Glomerular visceral epithelial cell (primary cell): Measurements from ENCODE around the gene UNC13A.
"Not testable (repeated sequence)": the region's sequence is repeated elsewhere in the genome, so short reads cannot be mapped to it uniquely, and the experiment has no call there.

Experiments
- DNase-seq: peaks from one replicate; pipeline ENCODE4 v3.0.0-alpha.2; 2016; ENCODE audit errors: extremely low spot score

Gene UNC13A

GRCh38 chr19:17570291-17570690 lies 117.9 kb downstream of the UNC13A start:
- not testable (repeated sequence) for DNase-seq

GRCh38 chr19:17567940-17568339 lies 120.2 kb downstream of the UNC13A start:
- DNase-seq, result no peak

- no peak for DNase-seq
Observed at GRCh38 chr19:17565611-17566010, 122.5 kb downstream of the UNC13A start.

- DNase-seq, result no peak
Observed at GRCh38 chr19:17564781-17565180, 123.4 kb downstream of the UNC13A start.

- DNase-seq, result no peak
Observed at GRCh38 chr19:17562561-17562960, 125.6 kb downstream of the UNC13A start.

GRCh38 chr19:17562097-17562496 lies 126.1 kb downstream of the UNC13A start:
- no peak for DNase-seq

- DNase-seq, result no peak
Observed at GRCh38 chr19:17560205-17560595, 128.0 kb downstream of the UNC13A start.

- no peak for DNase-seq
Observed at GRCh38 chr19:17557466-17557865, 130.7 kb downstream of the UNC13A start.

GRCh38 chr19:17556995-17557394 lies 131.2 kb downstream of the UNC13A start:
- no peak for DNase-seq

- DNase-seq, result peak; percentile 68
Observed at GRCh38 chr19:17555929-17556813, 132.0 kb downstream of the UNC13A start.

- DNase-seq, result peak; percentile 96
Observed at GRCh38 chr19:17555480-17555928, 132.7 kb downstream of the UNC13A start, which contains the start of gene COLGALT1. Gene COLGALT1, plus strand, starts transcription at chr19:17555649. Its CDS starts 65 bp downstream, at chr19:17555714.

GRCh38 chr19:17554968-17555479 lies 133.1 kb downstream of the UNC13A start:
- no peak for DNase-seq

- peak; percentile 53 for DNase-seq
Observed at GRCh38 chr19:17553256-17553655, 134.9 kb downstream of the UNC13A start.

GRCh38 chr19:17552735-17553134 lies 135.4 kb downstream of the UNC13A start:
- DNase-seq, result not testable (repeated sequence)
